HG03045 (cell line): ENCODE results near the gene ACOT7.
"Not testable (repeated sequence)": the region's sequence is repeated elsewhere in the genome, so short reads cannot be mapped to it uniquely, and the experiment has no call there.

ENCODE experiments used
- ATAC-seq: cut with Tn5 transposase; IDR thresholded peaks from one replicate; pipeline ENCODE4 v1.9.1; 2021; ENCODE audit warnings: mild to moderate bottlenecking, moderate library complexity; ENCODE audit not compliant: unreplicated experiment

ACOT7 gene

DNA sequence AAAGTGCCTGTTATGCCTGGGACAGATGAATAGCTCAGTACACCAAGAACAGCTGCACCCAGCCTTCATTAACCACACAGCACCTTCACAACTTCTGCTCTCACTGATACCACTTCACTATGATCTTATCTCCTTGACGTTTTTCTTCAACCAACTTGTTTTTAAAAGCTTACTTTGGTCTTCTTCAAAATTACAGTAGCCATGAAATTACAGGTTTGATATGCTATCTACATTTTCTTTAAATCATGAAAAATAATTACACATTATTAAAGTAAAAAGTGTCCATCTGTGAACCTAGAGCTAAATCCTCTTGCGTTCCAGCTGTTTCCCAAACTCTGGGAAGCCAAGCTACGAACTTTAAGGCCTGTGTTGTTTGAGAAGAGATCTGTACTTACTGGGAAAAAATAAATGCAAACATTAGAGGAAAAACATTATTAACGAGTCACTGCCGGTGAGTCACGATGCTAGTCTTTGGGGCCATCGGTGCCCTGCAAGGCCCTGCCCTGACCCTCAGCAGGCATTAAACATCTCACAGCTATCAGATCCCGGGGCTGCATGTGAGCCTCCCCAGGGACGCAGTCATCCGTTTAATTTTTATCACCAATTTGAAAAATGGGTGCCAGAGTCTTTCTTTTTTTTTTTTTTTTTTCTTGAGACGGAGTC is 76.3 kb downstream of the ACOT7 start:
- no peak for ATAC-seq

DNA sequence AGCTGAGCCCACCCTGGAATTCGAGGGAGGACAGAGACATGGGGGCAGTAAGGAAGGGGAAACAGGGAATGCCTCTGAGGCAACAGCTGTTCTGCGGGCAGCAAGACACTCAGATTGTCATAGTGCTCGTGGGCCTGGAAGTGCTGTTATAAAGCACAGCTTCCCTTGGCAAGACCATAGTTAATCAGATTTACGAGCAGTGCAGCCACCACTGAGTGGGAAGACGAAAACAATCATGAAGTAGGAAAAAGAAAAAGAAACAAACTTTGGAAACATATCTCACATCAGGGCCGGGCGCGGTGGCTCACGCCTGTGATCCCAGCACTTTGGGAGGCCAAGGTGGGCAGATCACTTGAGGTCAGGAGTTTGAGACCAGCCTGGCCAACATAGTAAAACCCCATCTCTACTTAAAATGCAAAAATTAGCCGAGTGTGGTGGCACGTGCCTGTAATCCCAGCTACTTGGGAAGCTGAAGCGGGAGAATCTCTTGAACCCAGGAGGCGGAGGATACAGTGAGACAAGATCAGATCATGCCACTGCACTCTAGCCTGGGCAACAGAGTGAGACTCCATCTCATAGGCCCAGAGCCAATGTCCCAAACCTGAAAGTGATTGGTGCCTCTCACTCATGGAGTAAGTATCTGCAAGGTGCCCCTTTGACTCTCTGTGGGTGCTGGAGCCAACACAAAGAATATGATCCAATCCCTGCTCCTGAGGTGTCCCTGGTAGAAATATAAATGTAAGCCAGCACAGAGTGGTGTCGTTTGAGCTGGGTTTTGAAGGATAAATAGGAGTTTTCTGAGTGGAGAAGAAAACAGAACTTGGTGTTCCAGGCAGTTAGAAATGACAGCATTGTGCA is 77.1 kb downstream of the ACOT7 start:
- ATAC-seq: no peak

DNA sequence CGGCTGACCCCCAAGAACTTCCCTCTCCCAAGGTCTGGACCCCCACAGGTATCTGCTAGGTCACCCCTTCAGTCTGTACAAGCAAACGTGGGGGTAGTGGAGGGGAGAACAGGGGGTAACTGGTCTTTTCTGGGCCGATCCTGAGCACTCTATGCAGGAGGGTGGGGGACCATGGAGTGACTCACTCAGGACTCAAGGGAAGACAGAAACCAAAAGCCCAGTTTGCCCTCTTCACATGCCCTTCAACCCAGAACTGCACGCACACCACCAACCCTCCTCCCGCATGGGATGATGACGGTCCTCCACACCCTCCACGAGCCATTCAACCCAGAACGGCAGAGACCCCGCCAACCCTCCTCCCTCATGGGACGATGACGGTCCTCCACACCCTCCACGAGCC is 79.1 kb downstream of the ACOT7 start:
- ATAC-seq: no peak

DNA sequence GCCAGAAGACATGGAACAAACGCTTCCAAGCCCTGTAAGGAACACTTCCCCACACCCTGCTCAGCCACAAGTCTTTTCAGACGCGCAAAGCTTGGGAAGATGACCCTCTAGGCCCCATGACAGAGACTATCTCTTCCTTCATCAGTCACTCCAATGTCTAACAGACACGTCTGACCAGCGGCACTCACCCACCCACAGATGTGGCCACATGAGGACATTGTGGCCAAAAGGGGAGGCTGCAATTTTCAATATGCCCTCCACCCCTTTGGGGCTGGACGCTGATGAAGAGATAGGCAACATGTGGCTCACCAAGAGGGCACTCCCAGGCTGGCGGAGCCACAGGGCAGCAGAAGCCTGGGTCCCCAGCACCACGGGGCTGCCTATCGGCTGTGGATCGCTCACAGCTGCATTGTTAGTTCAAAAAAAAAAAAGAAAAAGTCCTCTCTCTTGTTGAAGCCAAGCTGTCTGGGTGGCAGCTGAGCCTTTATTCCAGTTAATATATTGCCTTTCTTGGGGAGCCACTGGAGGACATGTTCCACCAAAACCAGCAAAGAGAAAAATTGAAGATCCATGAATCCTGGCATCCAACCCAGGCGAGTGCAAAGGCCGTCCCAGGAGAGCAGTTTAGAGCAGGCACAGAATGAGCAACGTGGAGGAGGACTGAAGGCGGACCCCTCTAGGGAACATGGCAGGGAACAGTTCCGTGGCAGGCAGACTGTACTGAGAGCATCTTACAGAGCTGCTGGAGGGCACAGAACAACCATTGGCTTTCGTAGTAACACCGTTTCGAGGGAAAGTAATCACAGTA is 80.0 kb downstream of the ACOT7 start:
- ATAC-seq: no peak

DNA sequence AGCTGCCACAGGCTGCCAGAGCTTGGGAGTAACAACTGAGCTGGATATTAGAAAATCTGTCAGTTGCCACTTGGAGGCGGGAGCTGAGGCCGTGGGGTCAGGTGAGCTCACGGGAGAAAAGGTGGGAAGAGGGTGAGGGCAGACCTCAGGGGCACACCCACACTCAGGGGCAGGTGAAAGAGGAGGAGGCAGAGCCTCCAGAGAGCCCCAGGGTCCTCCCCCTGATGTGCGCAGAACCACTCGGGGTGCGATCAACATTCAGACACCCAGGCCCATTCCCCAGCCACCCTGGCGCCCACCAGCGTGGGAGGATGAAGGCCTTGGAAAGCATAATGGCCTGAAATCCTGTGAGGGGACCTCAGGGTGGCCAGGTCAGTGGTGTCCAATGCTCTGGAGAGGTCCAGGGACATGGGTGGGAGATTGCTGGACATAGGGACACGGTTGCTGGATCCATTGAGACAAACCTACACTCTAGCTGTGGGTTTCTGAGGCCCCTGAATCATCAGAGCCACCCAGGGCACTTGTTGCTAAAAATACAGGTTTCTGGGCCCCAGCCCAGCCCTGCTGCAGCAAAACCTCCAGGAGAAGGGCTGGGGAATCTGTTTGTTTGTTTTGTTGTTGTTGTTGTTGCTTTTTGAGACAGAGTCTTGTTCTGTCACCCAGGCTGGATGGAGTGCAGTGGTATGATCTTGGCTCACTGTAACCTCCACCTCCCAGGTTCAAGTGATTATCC is 83.3 kb downstream of the ACOT7 start:
- no peak for ATAC-seq

DNA sequence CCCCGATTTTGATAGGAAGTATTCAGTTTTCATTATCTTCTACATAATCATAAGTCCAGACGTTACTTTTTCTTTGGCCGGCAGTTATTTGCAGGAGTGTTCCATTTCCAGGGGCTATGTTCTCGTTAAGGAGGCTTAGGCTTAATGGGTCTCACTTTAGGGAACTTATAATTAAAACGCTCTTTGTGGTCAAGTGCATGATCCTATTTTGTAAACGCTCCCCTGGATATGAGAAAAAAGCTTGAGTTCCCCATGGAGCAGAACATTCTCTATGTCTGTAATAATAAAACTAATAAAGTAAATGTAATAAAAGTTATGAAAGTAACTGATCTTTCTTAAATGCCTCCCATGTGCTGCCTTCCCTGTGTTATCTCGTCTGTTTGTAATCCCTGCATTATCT is 84.0 kb downstream of the ACOT7 start:
- no peak for ATAC-seq

DNA sequence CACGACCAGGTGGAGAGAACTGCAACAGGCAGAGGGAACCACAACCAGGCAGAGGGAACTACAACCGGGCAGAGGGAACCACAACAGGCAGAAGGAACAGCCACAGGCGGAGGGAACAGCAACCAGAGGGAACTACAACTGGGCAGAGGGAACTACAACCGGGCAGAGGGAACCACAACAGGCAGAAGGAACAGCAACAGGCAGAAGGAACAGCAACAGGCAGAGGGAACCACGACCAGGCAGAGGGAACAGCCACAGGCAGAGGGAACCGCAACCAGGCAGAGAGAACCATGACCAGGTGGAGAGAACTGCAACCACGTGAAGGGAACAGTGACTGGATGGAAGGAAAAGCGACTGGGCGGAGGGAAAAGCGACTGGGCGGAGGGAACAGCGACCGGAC is 85.1 kb downstream of the ACOT7 start:
- ATAC-seq: no peak

DNA sequence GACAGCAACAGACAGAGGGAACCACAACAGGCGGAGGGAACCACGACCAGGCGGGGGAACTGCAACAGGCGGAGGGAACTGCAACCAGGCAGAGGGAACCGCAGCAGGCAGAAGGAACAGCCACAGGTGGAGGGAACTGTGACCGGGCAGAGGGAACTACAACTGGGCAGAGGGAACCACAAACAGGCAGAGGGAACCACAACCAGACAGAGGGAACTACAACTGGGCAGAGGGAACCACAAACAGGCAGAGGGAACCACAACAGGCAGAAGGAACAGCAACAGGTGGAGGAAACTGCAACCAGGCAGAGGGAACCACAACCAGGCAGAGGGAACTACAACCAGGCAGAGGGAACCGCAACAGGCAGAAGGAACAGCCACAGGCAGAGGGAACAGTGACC is 85.9 kb downstream of the ACOT7 start:
- not testable (repeated sequence) for ATAC-seq

DNA sequence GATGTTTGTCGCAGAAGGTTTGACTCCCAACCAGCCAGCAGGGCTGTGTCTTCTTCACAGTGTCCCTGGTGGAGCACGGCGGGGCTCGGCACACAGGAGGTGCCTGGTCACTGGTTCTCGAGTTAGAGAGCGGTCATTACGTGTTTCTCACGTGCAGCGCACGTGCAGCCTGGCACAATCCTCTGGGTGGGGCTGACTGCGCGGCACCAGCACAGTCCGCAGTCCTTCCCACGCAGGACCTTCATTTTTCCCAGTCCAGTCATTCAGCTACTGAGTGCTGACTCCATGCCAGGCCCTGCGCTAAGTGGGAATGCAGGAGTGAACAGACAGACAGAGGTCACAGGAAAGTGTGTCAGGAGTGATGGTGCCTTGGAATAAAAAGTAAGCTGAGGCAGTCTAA is 86.5 kb downstream of the ACOT7 start:
- no peak for ATAC-seq

DNA sequence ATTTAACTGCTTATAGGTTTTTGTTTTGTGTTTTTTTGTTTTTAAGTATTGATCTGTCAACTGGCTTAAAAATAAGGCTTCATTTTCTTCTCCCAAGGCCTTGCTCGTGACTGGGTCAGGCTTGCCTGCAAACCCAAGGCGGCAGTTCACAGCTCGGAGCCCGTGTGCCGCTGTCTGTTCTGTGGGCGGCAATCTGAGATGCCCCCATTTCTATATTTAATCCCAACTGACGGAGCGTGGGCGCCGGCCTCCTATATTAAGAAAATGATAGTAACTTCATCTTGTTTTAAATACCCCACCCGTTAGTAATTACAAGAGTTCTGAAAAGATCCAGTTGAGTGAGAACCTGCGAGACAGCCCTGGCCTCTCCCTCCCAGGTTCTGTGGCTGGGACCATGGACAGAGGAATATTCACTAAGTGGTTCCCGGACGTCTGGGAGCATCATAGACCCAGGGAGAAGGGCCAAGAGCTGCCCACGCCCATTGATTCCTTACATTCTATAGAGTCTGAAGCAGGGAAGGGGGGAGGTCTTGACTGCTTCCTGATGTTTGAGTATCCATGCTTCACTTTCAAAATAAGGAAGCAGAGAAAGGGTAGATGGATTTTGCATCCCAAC is 90.1 kb downstream of the ACOT7 start:
- ATAC-seq: no peak

DNA sequence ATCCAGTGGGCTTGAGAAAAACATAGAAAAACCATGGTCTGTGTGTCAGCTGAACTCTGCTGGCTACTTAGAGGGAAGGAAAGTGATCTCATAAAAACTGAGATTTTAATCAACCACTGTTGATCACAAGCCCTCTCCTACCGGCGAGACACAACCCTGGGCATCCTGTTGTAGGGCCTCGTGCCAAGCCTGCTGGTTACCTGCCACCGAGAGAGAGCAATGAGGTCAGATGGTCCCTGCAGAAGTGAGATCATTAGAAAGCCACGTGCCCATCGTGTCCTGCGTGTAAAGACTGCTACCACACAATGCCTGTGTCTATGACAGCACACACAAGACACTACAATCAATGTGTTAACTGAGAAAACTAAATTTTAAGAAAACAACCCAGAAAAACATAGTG is 91.0 kb downstream of the ACOT7 start:
- ATAC-seq: no peak

DNA sequence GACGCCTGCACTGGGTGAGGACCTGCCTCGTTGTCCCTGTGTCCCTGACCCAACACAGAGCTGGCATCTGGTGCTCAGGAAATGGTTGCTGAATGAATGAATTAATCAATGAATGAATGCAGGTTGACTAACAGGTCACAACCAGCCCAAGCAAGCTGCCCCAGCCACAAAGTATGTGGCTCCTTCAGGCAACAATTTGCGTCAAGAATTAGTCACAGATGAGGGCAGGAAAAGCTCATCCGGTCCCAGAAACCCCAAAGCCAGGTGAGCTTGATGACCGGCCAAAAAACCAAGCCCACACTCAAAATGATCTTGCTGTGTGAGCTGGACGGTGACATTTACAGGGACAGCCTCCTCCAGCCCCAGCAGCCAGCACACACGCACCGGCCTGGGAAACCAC is 92.0 kb downstream of the ACOT7 start:
- ATAC-seq: no peak

DNA sequence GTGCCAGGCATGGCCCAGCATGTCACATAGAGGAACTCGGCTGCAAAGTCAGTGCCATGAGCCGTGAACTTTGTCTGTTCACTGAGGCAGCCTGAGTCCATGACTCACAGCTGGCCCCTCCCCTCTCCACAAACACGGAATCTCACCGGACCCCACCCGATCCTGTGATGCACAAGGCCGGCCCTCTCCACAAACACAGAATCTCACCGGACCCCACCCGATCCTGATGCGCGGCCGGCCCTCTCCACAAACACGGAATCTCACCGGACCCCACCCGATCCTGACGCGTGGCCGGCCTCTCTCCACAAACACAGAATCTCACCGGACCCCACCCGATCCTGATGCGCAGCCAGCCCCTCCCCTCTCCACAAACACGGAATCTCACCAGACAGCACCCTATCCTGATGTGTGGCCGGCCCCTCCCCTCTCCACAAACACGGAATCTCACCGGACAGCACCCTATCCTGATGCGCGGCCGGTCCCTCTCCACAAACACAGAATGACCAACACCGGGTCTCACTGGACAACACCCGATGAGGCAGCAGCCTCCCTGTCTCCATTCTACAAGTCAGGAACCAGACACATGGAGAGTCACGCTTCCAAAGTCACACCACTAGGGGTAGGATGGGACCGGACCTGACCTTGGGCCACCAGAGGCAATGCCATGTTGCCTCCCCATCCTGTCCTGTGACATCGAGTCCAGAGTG is 93.1 kb downstream of the ACOT7 start:
- no peak for ATAC-seq

DNA sequence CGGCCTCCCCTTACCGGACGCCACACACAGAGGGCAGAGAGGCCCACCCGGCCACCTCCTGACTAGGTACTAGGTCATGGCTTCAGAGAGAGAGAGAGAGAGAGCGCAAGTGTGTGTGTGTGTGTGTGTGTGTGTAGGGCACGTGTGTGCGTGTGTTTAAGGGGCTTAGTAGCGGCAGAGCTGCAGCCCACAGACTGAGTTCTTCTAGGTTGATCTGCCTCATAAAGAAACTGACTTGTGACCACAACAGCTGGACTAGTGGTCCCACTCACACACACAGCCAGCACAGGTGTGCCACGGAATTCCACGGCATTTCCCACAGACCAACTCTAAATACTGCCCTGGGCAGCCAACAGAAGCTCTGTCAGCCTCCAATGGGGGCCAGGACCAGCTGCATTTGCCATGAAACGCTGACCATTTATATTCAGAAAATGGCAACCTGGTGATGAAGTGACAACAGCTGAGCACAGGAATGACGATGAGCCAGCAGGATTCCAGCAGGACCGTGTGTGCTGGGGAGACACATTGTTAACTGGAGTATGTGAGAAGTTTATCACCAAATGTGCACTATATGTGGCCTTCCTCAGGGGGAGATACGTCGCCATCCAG is 93.9 kb downstream of the ACOT7 start:
- no peak for ATAC-seq

DNA sequence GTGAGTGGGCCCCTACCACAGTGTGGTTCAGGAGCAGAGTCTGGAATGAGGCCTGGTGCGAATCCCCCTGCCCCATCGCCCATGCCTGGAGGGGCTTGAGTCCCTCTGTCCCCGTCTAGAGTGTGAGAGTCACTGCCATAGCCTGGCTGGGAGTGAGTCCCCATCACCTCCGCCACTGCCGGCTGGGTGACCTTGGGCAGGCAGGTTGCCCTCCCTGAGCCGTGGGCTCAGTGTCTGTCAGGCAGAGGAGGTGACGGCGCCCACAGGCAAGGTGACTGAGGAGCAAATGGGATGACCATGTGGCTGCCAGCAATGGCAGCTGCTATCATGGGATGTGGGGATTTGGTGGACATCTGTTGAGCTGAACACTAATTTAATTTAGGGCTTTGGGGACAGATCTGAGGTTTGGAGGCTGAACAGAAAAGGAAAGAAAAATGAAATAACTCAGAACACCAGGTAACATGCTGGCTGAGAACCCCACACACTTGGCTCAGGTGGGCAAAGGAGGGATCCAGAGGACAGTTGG is 94.6 kb downstream of the ACOT7 start:
- ATAC-seq: no peak

DNA sequence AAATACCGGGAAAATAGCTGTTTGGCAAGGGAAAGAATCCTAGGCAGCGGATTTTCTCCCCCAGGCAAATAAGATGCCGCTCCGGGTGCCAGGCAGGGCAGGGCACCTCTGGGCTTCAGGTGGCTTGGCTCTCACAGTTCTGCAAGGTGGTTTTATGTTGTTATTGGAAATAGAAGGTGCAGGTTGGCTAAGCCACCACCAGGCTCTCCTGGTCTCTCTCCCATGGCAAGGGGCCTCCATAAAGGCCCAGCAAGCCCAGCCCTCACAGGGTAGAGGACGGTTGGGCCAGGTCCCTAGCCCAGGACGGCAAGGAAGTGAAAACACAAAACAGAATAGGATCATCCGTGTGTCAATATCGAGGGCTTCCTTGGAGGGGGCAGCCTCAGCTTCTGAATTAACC is 95.0 kb downstream of the ACOT7 start:
- no peak for ATAC-seq

DNA sequence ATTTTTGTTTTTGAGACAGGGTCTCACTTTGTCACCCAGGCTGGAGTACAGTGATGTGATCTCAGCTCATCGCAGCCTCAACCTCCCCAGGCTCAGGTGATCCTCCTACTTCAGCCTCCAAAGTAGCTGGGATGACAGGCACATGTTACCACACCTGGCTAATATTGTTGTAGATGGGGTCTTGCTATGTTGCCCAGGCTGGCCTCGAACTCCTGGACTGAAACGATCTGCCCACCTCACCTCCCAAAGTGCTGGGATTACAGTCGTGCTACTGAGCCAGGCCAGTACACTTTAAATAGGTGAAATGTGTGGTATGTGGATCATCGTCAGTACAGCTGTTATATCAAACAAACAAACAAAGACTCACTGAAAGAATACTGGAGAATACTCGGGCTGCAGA is 97.7 kb downstream of the ACOT7 start:
- no peak for ATAC-seq

DNA sequence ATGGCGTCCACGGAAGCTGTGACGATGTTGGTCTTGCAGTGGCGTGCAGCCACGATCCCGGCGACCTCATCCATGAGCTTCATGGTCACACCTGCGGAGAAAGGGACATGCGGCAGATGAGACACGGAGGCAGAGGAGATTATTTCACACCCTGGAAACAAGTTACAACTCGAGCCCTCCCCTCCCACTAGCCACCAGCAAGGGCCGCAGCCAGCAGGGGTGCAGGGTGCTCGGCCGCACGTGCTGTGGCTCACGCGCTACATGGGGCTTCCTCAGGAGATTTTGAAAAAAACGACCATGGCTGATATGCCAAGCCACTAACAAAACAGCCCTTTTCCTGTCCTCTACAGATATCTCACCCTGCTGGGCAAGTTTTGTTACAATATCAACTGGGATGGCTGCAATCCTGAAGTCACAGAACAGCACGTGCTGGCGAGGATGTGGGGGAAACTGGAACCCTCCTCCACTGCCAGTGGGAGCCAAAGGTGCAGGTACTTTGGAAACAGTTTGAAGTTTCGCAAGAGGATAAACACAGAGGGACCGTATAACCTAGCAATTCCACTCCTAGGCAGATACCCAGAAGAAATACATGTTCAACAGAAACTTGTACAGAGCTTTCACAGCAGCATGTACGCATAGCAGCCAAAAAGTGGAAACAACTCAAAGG is 98.5 kb downstream of the ACOT7 start:
- ATAC-seq: no peak
